OCI-LY7 (cell line): Measurements from ENCODE around the gene PUM2. TPM values are rescaled to one million over a fixed set of nuclear protein-coding genes. Genes with fewer than 3 reads are reported as not detected.
"Not testable (repeated sequence)": the region's sequence is repeated elsewhere in the genome, so short reads cannot be mapped to it uniquely, and the experiment has no call there.

Source experiments
- BruUV-seq: library from RNA; stranded (reverse); fragments of 400-500 nt; replicated peaks from 2 replicates; lab custom pipeline; 2021; lab: Mats Ljungman, UMichigan
- CTCF ChIA-PET: fragments of 300-600 bp; sonication (Branson Sonifier 250); formaldehyde crosslinking; loops from one replicate; lab custom pipeline; 2022; ENCODE audit warnings: antibody characterized with exemption; ENCODE audit not compliant: unreplicated experiment; lab: Charles Lee
- POLR2A ChIA-PET: fragments of 300-600 bp; sonication (Branson Sonifier 250); formaldehyde crosslinking; loops from one replicate; lab custom pipeline; 2022; ENCODE audit warnings: antibody characterized with exemption; lab: Charles Lee
- DNase-seq: peaks from one replicate; pipeline ENCODE4 v3.0.0-alpha.2; 2015; ENCODE audit warnings: low spot score
- H2AFZ ChIP-seq: fragments of 200-600 bp; sonication (generic), shearing (Covaris generic); 2 replicates; pipeline ENCODE4 v1.6.1; 2014; ENCODE audit warnings: mild to moderate bottlenecking, antibody characterized with exemption, low read length, moderate library complexity
- H3K27ac ChIP-seq: fragments of 200-600 bp; sonication (generic); 2 replicates; pipeline ENCODE4 v1.5.1; 2014; ENCODE audit warnings: mixed run types, low read depth, mild to moderate bottlenecking, moderate library complexity, low read length, inconsistent platforms; ENCODE audit not compliant: poor library complexity, severe bottlenecking
- H3K36me3 ChIP-seq: fragments of 200-600 bp; sonication (generic); 2 replicates; pipeline ENCODE4 v1.6.1; 2014; ENCODE audit warnings: mild to moderate bottlenecking, antibody characterized with exemption, low read length, moderate library complexity, mixed read lengths; ENCODE audit not compliant: insufficient read depth
- H3K4me1 ChIP-seq: fragments of 200-600 bp; sonication (generic); 2 replicates; pipeline ENCODE4 v1.5.1; 2014; ENCODE audit warnings: mild to moderate bottlenecking, low read length; ENCODE audit not compliant: insufficient read depth, poor library complexity, severe bottlenecking
- H3K4me2 ChIP-seq: fragments of 200-600 bp; sonication (generic); 2 replicates; pipeline ENCODE4 v1.6.1; 2014; ENCODE audit warnings: mild to moderate bottlenecking, low read length
- H3K4me3 ChIP-seq: fragments of 200-600 bp; sonication (generic); 2 replicates; pipeline ENCODE4 v1.5.1; 2014; ENCODE audit warnings: mild to moderate bottlenecking, low read depth, low read length; ENCODE audit not compliant: poor library complexity, severe bottlenecking
- H3K79me2 ChIP-seq: fragments of 200-600 bp; sonication (generic); 2 replicates; pipeline ENCODE4 v1.6.1; 2016; ENCODE audit warnings: low read depth, mild to moderate bottlenecking, low read length, moderate library complexity, mixed read lengths; ENCODE audit not compliant: insufficient read depth
- H3K9me2 ChIP-seq: fragments of 200-600 bp; sonication (generic); 2 replicates; pipeline ENCODE4 v1.6.1; 2016; ENCODE audit warnings: mild to moderate bottlenecking, low read length, mixed read lengths; ENCODE audit not compliant: insufficient read depth
- H3K9me3 ChIP-seq: fragments of 200-600 bp; sonication (generic); 2 replicates; pipeline ENCODE4 v1.6.1; 2014; ENCODE audit warnings: mild to moderate bottlenecking, mixed run types, low read length, mixed read lengths
- H4K20me1 ChIP-seq: fragments of 200-600 bp; sonication (generic); 2 replicates; pipeline ENCODE4 v1.6.1; 2014; ENCODE audit warnings: mild to moderate bottlenecking, antibody characterized with exemption, low read length, moderate library complexity, mixed read lengths; ENCODE audit not compliant: insufficient read depth
- CTCF ChIP-seq: fragments of 200-600 bp; sonication (generic); conservative IDR thresholded peaks from 2 replicates; pipeline ENCODE4 v1.5.1; 2014; ENCODE audit warnings: mild to moderate bottlenecking, antibody characterized with exemption, low read length, moderate library complexity, mixed read lengths
- EZH2phosphoT487 ChIP-seq: fragments of 200-600 bp; sonication (generic); IDR thresholded peaks from 2 replicates; pipeline ENCODE4 v1.6.1; 2018; ENCODE audit warnings: low read depth, borderline replicate concordance, mild to moderate bottlenecking, mixed run types, antibody characterized with exemption, low read length, moderate library complexity, mixed read lengths
- intact Hi-C: fragments of 100-400 bp; cut with micrococcal nuclease; formaldehyde crosslinking; loops from one replicate; pipeline ENCODE4 v1.10.0; 2022; ENCODE audit not compliant: unreplicated experiment
- total RNA-seq, 2 experiments: library from RNA; depleted of rRNA in 1 of 2; stranded (reverse); fragments of >200 nt in 1 of 2; shearing (Covaris generic) in 1 of 2; gene quantifications; 2 replicates each; pipeline ENCODE4 v1.2.3, GENCODE V29; 2014 to 2022

The PUM2 gene
- total RNA-seq, 2 experiments from 2014 or later: 48.2 to 122 TPM

- H3K4me3 ChIP-seq: no peak overlapping the region
- H3K36me3 ChIP-seq: no peaks in the 10 kb centered on the region
- no peak overlapping the region for H2AFZ ChIP-seq
- H3K4me1 ChIP-seq: no peaks in the 10 kb centered on the region
- no peak overlapping the region for H3K4me2 ChIP-seq
- DNase-seq: no peak
- intact Hi-C loops: no loop called here
- no peaks in the 10 kb centered on the region for H3K79me2 ChIP-seq
- ChIA-PET CTCF (no interaction called here), POLR2A (no interaction called here)
- no peaks in the 10 kb centered on the region for H3K9me3 ChIP-seq
- BruUV-seq: no TSS peak
- H3K9me2 ChIP-seq: no peaks in the 10 kb centered on the region
- TF ChIP-seq CTCF: no peak
- H3K27ac ChIP-seq: no peak overlapping the region
- H4K20me1 ChIP-seq: no peaks in the 10 kb centered on the region
Observed at GRCh38 chr2:20377741-20378140, 27.1 kb upstream of the PUM2 start.

- H3K4me1 ChIP-seq, H3K4me2 ChIP-seq, DNase-seq, BruUV-seq, H3K9me2 ChIP-seq, H3K27ac ChIP-seq, H3K79me2 ChIP-seq, POLR2A ChIA-PET, H2AFZ ChIP-seq, H3K4me3 ChIP-seq, H4K20me1 ChIP-seq, H3K36me3 ChIP-seq, H3K9me3 ChIP-seq, intact Hi-C loops: not testable (repeated sequence)
- CTCF ChIA-PET: interaction anchor here (0.6 kb wide), 1 partner anchor 677 kb away, joined by 3 read pairs; no protein-coding TSS in a partner anchor
Observed at GRCh38 chr2:20374982-20375381, 24.3 kb upstream of the PUM2 start.

DNA sequence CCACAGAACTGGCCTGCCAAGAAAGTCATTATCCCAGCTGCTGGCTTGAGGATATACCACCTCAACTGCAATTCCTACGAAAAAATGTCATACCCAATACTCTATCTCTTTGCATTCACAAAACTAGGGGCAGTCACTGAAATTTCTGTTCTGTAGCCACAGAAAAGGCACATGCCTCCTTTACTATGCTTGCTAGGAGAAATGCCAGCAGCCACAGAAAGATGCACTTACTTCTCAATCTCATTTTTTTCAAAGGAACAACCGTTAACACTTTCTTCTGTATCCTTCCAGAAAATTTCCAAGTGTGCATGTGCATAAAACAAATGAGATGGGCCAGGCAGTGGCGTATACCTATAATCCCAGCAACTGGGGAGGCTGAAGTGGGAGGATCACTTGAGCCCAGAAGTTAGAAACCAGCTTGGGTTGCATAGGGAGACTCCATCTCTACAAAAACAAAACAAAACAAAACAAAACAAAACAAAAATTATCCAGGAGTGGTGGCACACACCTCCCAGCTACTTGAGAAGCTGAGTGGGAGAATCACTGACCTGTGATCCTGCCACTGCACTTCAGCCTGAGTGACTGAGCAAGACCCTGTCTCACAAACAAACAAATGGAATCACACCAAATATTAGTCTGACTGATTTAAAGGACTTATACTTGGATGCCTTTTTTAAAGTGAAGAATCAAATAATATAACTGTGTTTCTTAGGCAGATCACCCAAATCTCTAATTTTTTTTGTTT, 22.4 kb upstream of the PUM2 start:
- POLR2A ChIA-PET: no interaction called here
- intact Hi-C loops: no loop called here

More for the DNA sequence above, 22.4 kb upstream of the PUM2 start:
- H3K79me2 ChIP-seq: no peaks in the 10 kb centered on the region
- no peak overlapping the region for H3K4me3 ChIP-seq
- BruUV-seq: no TSS peak
- no peaks in the 10 kb centered on the region for H3K4me1 ChIP-seq
- H3K27ac ChIP-seq: no peak overlapping the region
- H2AFZ ChIP-seq: no peak overlapping the region
- CTCF ChIA-PET: no interaction called here
- DNase-seq: no peak
- no peak overlapping the region for H3K4me2 ChIP-seq
- TF ChIP-seq EZH2phosphoT487 (no peak), CTCF (no peak)
- no peaks in the 10 kb centered on the region for H3K9me3 ChIP-seq
- no peaks in the 10 kb centered on the region for H3K9me2 ChIP-seq
- no peaks in the 10 kb centered on the region for H3K36me3 ChIP-seq
- H4K20me1 ChIP-seq: no peaks in the 10 kb centered on the region
